GM12891 (cell line): ENCODE results near the gene SPON1.
"Not testable (repeated sequence)": the region's sequence is repeated elsewhere in the genome, so short reads cannot be mapped to it uniquely, and the experiment has no call there.

Experiments
- DNase-seq: peaks from one replicate; pipeline ENCODE4 v3.0.0; 2011; ENCODE audit warnings: low spot score; ENCODE audit not compliant: insufficient read length
- FAIRE-seq: peaks from 2 replicates; lab custom pipeline; 2011; peaks lifted over from hg19 to GRCh38; lab: Jason Lieb, UNC
- PAX5 ChIP-seq: IDR thresholded peaks from 2 replicates; pipeline ENCODE4 v1.6.1; 2011; ENCODE audit warnings: low read length, moderate library complexity, mild to moderate bottlenecking; ENCODE audit not compliant: insufficient read depth, severe bottlenecking
- POLR2A ChIP-seq: IDR thresholded peaks from 2 replicates; pipeline ENCODE4 v1.6.1; 2011; ENCODE audit warnings: low read depth, low read length, control low read depth
- POLR2AphosphoS5 ChIP-seq: IDR thresholded peaks from 2 replicates; pipeline ENCODE4 v1.6.1; 2011; ENCODE audit warnings: low read depth, low read length, control low read depth
- POU2F2 ChIP-seq: IDR thresholded peaks from 2 replicates; pipeline ENCODE4 v1.6.1; 2011; ENCODE audit warnings: low read depth, mild to moderate bottlenecking, control low read depth, low read length, moderate library complexity
- SPI1 ChIP-seq: IDR thresholded peaks from 2 replicates; pipeline ENCODE4 v1.6.1; 2011; ENCODE audit warnings: low read depth, low read length, control low read depth
- TAF1 ChIP-seq: IDR thresholded peaks from 2 replicates; pipeline ENCODE4 v1.6.1; 2011; ENCODE audit warnings: low read depth, low read length, control low read depth

SPON1 gene

GRCh38 chr11:14137284-14137683 is 174.8 kb downstream of the SPON1 start:
- FAIRE-seq: no peak

GRCh38 chr11:14140991-14141390 is 178.5 kb downstream of the SPON1 start:
- no peak for DNase-seq
- TF ChIP-seq TAF1 (no peak), POLR2AphosphoS5 (no peak)
- FAIRE-seq: no peak

More at GRCh38 chr11:14137284-14137683, 174.8 kb downstream of the SPON1 start:
- TF ChIP-seq TAF1 (no peak), SPI1 (no peak), POLR2AphosphoS5 (no peak), POU2F2 (no peak), POLR2A (no peak), PAX5 (no peak)
- DNase-seq: no peak

- no peak for TF ChIP-seq POLR2A
- no peak for TF ChIP-seq PAX5
- TF ChIP-seq TAF1: no peak
- TF ChIP-seq POLR2AphosphoS5: no peak
- no peak for TF ChIP-seq SPI1
- no peak for TF ChIP-seq POU2F2
- FAIRE-seq (no peak), DNase-seq (no peak)
Observed at GRCh38 chr11:14141676-14142075, 179.2 kb downstream of the SPON1 start.

GRCh38 chr11:14144934-14145333 is 182.4 kb downstream of the SPON1 start:
- FAIRE-seq (no peak), DNase-seq (no peak)
- TF ChIP-seq TAF1 (no peak), POLR2A (no peak), SPI1 (no peak), POU2F2 (no peak), POLR2AphosphoS5 (no peak), PAX5 (no peak)

GRCh38 chr11:14148653-14149273 is 186.2 kb downstream of the SPON1 start:
- no peak for DNase-seq
- TF ChIP-seq POLR2AphosphoS5 (no peak), PAX5 (no peak), POU2F2 (no peak), SPI1 (no peak), TAF1 (no peak), POLR2A (no peak)
- no peak for FAIRE-seq

- TF ChIP-seq TAF1 (no peak), POU2F2 (no peak), POLR2AphosphoS5 (no peak), PAX5 (no peak), POLR2A (no peak), SPI1 (no peak)
- no peak for DNase-seq
- no peak for FAIRE-seq
Observed at GRCh38 chr11:14149683-14150082, 187.2 kb downstream of the SPON1 start.

- no peak for FAIRE-seq
- no peak for DNase-seq
- no peak for TF ChIP-seq POLR2A
- no peak for TF ChIP-seq TAF1
- TF ChIP-seq SPI1: no peak
- no peak for TF ChIP-seq PAX5
- TF ChIP-seq POU2F2: no peak
- no peak for TF ChIP-seq POLR2AphosphoS5
Observed at GRCh38 chr11:14150878-14151277, 188.4 kb downstream of the SPON1 start.

- not testable (repeated sequence) for FAIRE-seq, DNase-seq
Observed at GRCh38 chr11:14154103-14154502, 191.6 kb downstream of the SPON1 start.

- FAIRE-seq: no peak
- no peak for DNase-seq
- no peak for TF ChIP-seq PAX5
- no peak for TF ChIP-seq POLR2A
- no peak for TF ChIP-seq TAF1
- no peak for TF ChIP-seq POLR2AphosphoS5
- no peak for TF ChIP-seq POU2F2
- TF ChIP-seq SPI1: no peak
Observed at GRCh38 chr11:14158393-14158792, 195.9 kb downstream of the SPON1 start.

- TF ChIP-seq SPI1: no peak
- no peak for TF ChIP-seq PAX5
- TF ChIP-seq POU2F2: no peak
- no peak for TF ChIP-seq POLR2A
- TF ChIP-seq POLR2AphosphoS5: no peak
- no peak for TF ChIP-seq TAF1
- DNase-seq (no peak), FAIRE-seq (no peak)
Observed at GRCh38 chr11:14163576-14163975, 201.1 kb downstream of the SPON1 start.

GRCh38 chr11:14173679-14174078 is 211.2 kb downstream of the SPON1 start:
- FAIRE-seq: not testable (repeated sequence)

More at GRCh38 chr11:14173679-14174078, 211.2 kb downstream of the SPON1 start:
- not testable (repeated sequence) for DNase-seq
